ENCODE results near the gene LHPP. TPM values are rescaled to one million over a fixed set of nuclear protein-coding genes. Genes with fewer than 3 reads are reported as not detected.
A peak's percentile ranks its signal among the peaks of the same experiment; 100 is the strongest.

Gene LHPP
- total and polyA plus RNA-seq, 2 experiments from 2014 or later: 27.4 to 40.2 TPM

- DNase-seq (ENCODE audit: low spot score) (peak; percentile 41), ATAC-seq (peak; percentile 25)
- Histone ChIP-seq H3K79me2 (replicated peaks; ENCODE audit: insufficient read depth) (no peaks in the 10 kb centered on the region), H4K20me1 (replicated peaks; ENCODE audit: insufficient read depth) (no peaks in the 10 kb centered on the region), H3K4me1 (ENCODE audit: insufficient read depth) (peaks cover 10% of the 10 kb centered on the region), H3K36me3 (ENCODE audit: insufficient read depth) (no peaks in the 10 kb centered on the region), H3K4me3 (no peak overlapping the region), H3K27me3 (ENCODE audit: insufficient read depth) (no peaks in the 10 kb centered on the region), H3K27ac (ENCODE audit: low read depth) (no peak overlapping the region), H3F3A (replicated peaks; ENCODE audit: low read depth) (0 out of 2 replicates have a peak, but pooled peaks cover 10% of the 10 kb centered on the region), H2AFZ (peak overlapping the region; percentile 72; the same call in 1 of the 2 replicates), H3K4me2 (peak overlapping the region; percentile 51; the same call in 1 of the 2 replicates), H3K9me2 (ENCODE audit: insufficient read depth) (no peaks in the 10 kb centered on the region)
- Mint-ChIP-seq H3K27ac (no peak overlapping the region; the same call in 1 of the 2 replicates), H3K36me3 (ENCODE audit: low read depth) (no peaks in the 10 kb centered on the region), H3K4me1 (peaks cover 37% of the 10 kb centered on the region), H3K27me3 (ENCODE audit: insufficient read depth, low read depth, poor library complexity) (peaks cover 3% of the 10 kb centered on the region), H3K9me3 (no peaks in the 10 kb centered on the region), H3K4me3 (no peak overlapping the region)
- TF ChIP-seq POLR2AphosphoS5 (IDR thresholded peaks at IDR 0.05; ENCODE audit: low read depth) (no peak), ETS1 (IDR thresholded peaks at IDR 0.05) (no peak), JUNB (IDR thresholded peaks at IDR 0.05; ENCODE audit: unreplicated experiment) (no peak), CREB1 (CRISPR knock-in tag; IDR thresholded peaks at IDR 0.05; ENCODE audit: low read depth) (no peak), ZNF462 (CRISPR knock-in tag; IDR thresholded peaks at IDR 0.05) (no peak), EZH2phosphoT487 (IDR thresholded peaks at IDR 0.05; ENCODE audit: unreplicated experiment) (no peak), NANOG (IDR thresholded peaks at IDR 0.05; ENCODE audit: borderline replicate concordance) (no peak), STAT1 (IDR thresholded peaks at IDR 0.05; ENCODE audit: unreplicated experiment) (no peak), REST (IDR thresholded peaks at IDR 0.05; ENCODE audit: unreplicated experiment) (no peak), CTCF (conservative IDR thresholded peaks at IDR 0.05; ENCODE audit: low read depth in 2 of 2) (no peak), ZNF114 (CRISPR knock-in tag; IDR thresholded peaks at IDR 0.05) (no peak), ZNF331 (CRISPR knock-in tag; IDR thresholded peaks at IDR 0.05; ENCODE audit: low read depth) (no peak), EZH2 (IDR thresholded peaks at IDR 0.05; ENCODE audit: low read depth, unreplicated experiment) (no peak)
Observed at GRCh38 chr10:124535731-124536495, 74.3 kb downstream of the LHPP start.

Measured in GM23338 (cell line).